Ovary (tissue), 3 donors: ENCODE data around the gene SLC16A5.

Experiments
- CTCF ChIP-seq, 3 donors: fragments of 450-650 bp in 2 of 3; fragments of 200-600 bp in 1 of 3; IDR thresholded peaks; one replicate each; pipeline versions ENCODE4 v1.5.1 to v1.8.0; 2016 to 2022; ENCODE audit warnings: antibody characterized with exemption in 3 of 3, mild to moderate bottlenecking in 1 of 3
- EP300 ChIP-seq: sonication (generic); formaldehyde crosslinking; IDR thresholded peaks from one replicate; pipeline ENCODE4 v1.6.1; 2017; ENCODE audit warnings: antibody characterized with exemption
- POLR2A ChIP-seq: fragments of 450-650 bp; IDR thresholded peaks from one replicate; pipeline ENCODE4 v1.6.1; 2017; ENCODE audit warnings: antibody characterized with exemption, mild to moderate bottlenecking, moderate library complexity
- donor health status: DM: no; HTN: no; CAD: no.

DNA sequence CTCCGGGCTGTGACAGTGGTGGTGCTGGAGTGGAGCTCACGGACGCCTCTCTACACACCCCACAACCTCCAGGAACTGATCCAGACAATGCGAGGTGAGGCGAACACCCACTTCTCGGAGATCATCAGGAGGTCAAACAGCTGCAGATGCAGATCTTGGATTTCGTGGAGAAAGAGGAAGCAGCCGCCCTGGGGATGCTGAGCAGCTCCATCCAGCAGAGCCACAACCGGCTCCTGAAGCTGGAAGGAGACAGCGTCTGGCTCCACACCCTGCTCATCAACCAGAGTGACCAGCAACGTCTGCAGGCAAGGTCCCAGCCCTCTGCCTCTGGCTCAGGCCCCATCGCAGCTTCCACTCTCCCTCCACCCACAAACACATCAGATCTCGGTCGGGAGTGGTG is 13.2 kb upstream of the SLC16A5 start:
- no peak for TF ChIP-seq CTCF (IDR thresholded peaks at IDR 0.05)
- TF ChIP-seq POLR2A, result no peak
- no peak for TF ChIP-seq EP300
